GM18873 (cell line): Measurements from ENCODE around the gene FAM120B.
"Not testable (repeated sequence)": the region's sequence is repeated elsewhere in the genome, so short reads cannot be mapped to it uniquely, and the experiment has no call there.

Experiments
- ATAC-seq: cut with Tn5 transposase; IDR thresholded peaks from one replicate; pipeline ENCODE4 v1.9.1; 2021; ENCODE audit warnings: mild to moderate bottlenecking, moderate library complexity, moderate number of reproducible peaks; ENCODE audit not compliant: unreplicated experiment, low FRiP score

FAM120B gene

DNA sequence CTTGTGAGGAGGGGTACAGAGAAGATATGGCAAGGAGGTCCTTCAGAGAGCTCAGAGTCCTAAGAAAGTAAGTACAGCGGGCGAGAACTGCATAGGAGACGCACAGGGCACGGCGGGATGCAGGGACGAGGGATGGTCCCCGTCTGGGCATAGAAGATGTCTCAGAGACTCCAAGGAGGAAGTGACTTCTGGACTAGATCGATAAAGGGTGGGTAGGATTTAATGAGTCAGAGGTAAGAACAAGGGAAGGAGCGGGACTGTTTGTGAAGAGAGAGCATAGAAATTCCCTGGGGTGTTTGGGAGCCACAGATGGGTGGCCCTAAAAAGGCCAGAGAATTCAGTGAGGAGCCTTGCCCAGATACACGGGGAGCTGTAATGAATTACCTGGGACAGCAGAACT lies 69.1 kb downstream of the FAM120B start:
- no peak for ATAC-seq

DNA sequence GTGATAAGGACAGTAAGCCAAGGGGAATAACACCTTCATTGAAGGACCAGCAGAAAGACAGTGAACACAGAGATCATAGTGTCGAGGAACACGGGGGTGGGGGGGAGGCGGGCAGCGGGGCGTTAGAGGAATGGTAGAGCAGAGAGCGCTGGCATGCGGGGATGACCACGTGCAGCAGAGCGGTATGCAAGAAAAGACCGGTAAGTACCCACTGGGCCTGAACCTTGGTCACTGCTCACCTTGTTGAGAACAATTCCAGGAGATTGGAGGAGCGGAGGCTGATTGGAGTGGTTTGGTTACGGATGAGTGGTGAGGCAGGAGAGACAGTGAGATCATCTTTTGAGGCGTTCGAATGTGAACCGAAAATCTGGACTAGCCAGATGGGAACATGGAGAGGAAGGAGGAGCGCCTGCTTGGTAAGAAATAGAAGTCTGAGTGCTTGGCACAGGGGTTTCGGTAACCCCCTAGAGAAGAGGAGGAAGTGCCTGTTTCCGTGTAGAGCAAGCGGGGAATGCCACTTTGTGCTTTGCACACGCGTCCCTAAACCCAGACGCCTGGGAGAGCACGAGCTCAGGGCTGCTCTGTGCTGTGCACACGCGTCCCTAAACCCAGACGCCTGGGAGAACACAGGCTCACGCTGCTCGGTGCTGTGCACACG lies 70.0 kb downstream of the FAM120B start:
- ATAC-seq = no peak

DNA sequence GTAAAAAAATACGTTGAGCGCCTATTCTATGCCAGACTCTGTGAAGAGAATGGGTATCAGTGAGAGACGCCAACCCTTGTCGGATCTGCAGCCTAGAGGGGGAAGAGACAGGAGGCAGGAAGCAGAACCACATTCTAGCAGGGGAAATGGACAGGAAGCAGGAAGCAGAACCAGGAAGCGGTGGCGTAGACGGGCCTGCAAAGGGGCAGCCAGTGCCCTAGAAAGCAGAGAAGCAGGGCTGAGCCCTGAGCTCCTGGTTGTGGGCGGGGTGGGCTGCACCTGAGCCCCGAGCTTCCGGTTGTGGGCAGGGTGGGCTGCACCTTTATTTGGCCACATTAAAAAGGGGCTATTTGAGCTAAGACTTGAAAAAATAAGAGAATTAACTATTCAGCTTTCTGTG lies 71.9 kb downstream of the FAM120B start:
- ATAC-seq = no peak

DNA sequence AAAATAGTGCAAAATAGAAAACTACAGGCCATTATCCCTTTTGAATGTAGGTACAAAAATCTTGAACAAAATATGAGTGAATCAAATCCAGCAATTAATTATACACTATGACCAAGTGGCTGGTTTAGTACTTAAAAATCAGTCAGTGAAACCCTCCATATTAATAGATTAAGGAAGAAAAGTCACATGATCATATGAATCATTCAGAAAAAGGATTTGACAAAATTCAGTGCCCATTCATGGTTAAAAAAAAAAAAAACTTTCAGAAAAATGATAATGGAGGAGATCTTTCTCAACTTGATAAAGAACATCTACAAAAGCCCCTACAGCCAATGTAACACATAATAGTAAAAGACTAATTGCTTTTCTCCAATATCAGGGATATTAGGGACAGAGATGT lies 75.0 kb downstream of the FAM120B start:
- ATAC-seq = no peak

DNA sequence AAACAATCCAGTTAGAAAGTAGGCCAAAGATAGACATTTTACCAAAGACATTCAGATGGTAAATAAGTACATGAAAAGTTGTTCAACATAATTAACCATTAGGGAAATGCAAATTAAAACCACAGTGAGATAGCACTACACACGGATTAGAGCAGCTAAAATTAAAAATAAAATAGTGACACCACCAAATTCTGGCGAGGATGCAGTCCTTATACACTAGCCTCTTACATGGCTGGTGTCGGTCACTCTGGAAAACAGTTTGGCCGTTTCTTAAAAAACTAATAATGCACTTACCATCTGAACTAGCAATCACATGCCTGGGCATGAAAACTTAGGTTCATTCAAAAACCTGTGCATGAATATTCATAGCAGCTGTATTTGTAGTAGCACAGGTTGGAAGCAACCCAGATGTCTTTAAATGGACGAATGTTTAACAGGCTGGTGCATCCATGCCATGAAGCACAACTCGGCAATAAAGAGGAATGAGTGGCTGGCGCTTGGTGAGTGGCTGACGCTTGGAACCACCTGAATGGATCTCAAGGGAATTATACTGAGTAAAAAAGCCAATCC lies 77.0 kb downstream of the FAM120B start:
- no peak for ATAC-seq

DNA sequence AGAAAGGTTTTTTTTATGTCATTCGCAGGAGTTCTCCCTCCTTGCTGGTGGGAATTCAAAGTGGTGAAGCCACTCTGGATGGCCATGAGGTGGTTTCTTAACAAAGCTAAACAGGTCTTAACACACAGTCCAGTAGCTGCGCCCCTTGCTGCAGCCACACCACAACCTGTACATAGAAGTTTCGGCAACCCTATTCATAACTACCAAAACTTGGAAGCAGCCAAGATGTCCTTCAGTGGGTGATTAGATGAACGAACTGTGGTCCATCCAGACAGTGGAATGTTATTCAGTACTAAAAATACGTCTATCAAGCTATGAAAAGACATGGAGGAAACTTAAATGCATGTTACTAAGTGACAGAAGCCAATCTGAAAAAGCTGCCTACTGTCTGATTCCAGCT lies 78.9 kb downstream of the FAM120B start:
- no peak for ATAC-seq

DNA sequence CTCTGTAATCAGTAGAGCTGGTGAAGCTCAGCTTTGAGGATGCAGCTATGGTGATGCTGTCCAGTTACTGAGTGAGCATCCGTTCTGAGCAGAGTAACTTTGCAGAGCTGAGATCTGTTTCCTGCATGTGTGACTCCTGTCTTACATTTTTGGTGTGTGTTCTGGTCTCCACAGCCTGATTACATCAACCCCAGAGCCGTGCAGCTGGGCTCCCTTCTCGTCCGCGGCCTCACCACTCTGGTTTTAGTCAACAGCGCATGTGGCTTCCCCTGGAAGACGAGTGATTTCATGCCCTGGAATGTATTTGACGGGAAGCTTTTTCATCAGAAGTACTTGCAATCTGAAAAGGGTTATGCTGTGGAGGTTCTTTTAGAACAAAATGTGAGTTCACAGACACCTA lies 81.6 kb downstream of the FAM120B start:
- no peak for ATAC-seq

DNA sequence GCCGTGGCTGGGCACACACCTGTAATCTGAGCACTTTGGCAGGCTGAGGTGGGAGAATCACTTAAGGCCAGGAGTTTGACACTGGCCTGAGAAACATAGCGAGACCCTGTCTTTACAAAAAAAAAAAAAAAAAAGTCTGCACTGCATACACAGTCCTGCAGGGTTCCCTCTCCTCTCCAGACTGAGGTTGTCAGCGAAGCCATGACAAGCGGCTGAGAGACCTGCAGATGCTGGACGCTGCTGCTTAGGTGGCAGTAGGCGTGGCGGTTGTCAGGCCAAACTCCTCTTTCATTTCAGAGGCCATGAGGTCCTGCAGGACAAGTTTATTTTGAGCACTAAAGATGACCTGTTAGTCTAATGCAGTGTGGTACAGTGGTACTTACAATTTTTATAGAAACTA lies 86.5 kb downstream of the FAM120B start:
- ATAC-seq = no peak

DNA sequence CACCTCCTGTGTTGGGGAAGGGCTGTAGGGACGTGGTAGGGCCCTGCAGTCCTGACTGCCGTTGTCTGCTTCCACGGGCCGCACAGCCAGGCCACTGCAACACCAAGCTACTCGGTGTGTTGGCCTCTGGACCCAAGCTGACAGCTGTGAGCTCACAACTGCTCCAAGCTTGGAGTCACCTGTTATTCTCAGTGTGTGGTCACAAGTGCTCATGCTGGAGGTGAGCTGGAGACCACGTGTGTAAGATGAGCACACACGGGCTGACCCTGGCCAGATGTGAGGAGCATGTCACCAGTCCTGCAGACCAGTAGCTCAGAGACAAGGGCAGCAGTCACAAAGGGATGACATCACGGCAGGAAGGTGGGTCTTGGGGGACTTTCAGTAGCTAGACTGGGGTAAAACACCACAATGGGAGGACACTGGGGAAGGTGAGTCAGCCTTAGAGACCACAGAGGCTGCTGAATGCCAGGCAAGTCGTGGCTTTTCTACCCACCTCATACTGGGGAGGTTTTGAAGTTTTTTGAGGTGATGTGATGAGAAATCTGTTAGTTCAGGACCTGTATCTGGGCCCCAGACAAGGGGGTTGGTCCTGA lies 87.3 kb downstream of the FAM120B start:
- no peak for ATAC-seq

DNA sequence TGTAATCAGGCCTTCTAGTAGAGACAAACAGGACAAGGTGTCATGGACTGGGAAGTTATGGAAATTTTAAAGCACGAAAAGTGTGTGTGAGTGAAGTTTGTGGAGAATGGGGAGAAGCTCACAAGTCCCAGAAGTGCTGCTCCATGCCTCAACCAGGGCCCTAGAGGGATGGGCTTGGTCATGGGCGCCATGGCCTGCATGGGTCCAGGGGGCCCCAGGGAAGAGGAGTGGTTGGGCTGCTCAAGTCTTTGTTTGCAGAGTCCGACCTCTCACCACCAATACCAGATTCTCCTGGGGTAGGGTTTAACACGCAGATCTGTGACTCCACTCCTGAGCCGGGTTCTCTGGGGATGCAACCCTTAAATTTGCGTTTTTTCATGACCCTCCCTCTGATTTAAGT lies 88.4 kb downstream of the FAM120B start:
- no peak for ATAC-seq

DNA sequence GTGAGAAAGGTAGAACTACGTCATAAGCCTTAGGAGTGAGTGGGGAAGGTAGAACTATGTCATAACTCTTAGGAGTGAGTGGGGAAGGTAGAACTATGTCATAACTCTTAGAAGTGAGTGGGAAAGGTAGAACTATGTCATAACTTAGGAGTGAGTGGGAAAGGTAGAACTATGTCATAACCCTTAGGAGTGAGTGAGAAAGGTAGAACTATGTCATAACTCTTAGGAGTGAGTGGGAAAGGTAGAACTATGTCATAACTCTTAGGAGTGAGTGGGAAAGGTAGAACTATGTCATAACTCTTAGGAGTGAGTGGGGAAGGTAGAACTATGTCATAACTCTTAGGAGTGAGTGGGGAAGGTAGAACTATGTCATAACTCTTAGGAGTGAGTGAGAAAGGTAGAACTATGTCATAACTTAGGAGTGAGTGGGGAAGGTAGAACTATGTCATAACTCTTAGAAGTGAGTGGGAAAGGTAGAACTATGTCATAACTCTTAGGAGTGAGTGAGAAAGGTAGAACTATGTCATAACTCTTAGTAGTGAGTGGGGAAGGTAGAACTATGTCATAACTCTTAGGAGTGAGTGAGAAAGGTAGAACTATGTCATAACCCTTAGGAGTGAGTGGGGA lies 92.3 kb downstream of the FAM120B start:
- ATAC-seq = not testable (repeated sequence)

DNA sequence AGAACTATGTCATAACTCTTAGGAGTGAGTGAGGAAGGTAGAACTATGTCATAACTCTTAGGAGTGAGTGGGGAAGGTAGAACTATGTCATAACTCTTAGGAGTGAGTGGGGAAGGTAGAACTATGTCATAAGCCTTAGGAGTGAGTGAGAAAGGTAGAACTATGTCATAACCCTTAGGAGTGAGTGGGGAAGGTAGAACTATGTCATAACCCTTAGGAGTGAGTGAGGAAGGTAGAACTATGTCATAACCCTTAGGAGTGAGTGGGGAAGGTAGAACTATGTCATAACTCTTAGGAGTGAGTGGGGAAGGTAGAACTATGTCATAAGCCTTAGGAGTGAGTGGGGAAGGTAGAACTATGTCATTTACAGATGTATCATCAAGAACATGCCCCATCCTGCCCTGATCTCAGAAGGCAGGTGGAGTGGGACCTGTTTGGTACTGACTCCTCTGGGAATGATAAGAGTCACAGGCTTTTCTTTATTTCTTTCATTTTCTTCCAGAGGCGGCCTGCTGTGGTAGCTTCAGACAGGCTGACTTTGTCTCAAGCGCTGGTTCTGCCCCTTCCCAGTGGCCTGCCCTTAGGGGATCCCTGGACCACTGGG lies 93.5 kb downstream of the FAM120B start:
- not testable (repeated sequence) for ATAC-seq

DNA sequence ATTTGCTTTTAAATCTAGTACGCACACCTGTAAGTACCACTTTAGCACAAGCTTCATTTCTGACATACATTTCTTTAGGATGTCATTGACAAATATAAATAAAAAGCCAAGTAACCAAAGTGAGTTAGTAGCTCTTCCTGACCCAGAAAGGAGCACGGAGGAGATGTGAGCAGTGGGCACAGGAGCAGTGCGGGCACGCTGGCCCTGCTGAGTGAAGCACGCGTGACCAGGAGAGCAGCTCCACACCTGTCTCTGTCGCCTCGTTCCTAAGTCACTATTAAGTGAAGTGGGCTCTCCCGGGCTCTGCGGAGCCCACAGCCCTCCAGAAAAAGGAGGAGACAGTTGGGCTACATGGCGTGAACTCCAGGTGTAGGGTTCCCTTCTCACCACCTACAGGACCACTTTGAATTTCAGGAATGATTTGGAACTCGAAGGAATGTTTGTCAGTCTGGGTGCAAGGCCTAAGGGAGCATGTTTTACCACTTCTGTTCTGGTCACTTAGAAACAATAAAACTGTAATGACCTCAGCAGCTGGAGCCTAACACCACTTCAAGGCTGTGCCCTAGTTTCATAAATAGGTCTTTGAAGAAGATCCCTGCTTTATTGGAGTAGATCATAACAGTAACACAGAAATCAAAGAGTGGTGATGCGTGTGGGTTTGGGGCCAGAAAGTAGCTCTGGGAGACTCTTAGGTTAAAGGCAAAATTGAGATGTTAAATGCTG lies 95.9 kb downstream of the FAM120B start:
- no peak for ATAC-seq

DNA sequence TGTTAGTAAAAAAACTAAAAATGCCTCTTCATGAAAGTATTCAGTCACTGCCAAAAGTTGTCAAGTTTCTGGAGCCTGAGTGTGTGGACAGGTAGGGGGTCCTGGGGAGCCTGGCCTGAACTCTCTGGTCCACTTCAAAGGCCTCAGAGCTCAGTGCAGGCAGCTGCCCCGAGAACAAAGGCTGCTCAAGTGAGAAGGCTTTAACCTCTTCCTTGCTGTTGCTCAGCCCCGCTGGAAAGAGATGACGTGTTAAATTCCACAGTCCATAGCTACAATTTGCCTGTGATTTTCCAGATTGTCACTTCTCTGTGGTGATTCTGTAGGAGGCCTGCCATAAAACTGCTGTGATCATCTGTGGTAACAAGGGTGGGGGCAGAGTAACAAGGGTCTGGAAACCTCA lies 96.9 kb downstream of the FAM120B start:
- no peak for ATAC-seq

DNA sequence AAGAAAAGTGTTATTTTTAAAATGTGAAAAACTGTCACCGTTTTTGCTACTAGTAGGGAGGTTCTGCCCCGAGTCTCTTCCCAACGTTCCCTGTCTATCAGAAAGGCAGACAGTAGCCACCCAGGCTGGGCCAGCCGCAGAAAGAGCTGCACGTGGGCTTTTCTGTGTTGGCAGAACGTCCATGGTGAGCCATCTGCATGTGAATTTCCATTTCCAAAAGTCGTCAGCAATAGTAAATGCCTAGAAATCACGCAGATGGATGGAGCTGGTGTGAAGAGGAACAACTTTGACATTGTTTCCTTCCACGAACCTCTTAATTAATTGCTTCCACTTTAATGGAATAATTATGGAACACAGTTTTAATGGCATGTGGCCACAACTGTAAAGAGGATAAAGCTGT lies 97.5 kb downstream of the FAM120B start:
- ATAC-seq = no peak

DNA sequence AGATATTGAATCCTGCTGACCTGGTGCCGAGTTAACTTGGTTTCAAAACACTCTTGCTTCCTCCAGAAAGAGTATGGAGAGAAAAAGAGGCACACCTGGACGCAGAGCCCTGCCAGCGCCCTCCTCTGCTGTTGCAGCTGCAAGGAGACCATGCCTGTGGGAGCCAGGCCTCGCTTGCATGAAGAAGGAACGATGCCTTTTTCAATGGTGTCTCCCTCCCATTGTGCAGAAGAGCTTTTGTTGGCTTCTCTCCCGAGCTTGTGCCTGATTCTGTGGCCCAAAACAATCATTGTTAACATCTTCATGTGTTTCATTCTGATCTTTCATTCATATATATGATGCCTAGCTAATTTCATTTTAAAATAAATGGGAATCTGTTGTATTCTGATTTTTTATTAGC lies 98.1 kb downstream of the FAM120B start:
- no peak for ATAC-seq

DNA sequence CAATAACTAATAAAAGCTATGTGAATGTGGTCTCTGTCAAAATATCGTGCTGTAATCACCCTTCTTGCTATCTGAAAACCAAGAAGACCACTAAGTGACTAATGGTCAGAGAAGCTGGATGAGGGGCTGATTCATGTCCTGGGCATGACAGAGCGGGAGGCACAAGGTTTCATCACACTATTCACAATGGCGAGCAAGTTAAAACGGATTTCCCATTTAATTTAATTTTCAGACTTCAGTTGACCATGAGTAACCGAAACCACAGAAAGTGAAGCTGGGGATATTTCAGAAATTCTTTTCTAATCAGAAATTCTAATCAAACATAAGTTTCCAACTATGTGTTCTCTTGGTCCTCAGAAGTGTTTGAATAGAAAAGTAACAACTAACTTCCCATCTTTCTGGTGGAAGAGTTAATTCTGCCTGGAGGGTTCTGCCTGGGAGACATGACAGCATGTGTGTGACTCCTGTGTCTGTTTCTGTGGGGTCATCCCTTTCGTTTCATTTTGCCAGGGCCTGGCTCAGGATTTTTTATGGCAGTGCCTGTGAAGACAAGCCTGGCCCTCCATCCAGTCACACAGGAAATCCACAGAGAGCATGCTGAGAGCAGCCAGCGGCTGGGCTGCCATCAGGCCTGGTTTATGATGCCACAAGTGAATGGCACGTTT lies 98.9 kb downstream of the FAM120B start:
- ATAC-seq = no peak

DNA sequence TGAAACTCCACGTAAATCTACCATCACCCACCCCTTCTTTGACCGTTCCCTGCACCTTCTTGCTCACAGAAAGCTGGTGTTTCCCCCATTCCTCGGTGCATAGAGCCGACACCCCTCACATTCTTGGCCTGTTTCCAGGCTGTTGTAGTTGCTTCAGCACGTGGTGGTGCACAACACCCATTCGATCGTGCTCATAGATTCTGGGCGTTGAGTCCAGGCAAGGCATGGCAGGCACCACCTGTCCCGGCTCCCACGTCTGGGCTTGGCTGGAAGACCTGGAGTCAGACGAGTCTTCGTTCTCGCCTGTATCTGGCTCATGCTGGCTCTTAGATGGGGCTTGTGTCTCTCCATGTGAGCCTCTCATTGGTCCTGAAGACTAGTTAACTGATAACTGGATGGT lies 100.6 kb downstream of the FAM120B start:
- ATAC-seq = no peak

DNA sequence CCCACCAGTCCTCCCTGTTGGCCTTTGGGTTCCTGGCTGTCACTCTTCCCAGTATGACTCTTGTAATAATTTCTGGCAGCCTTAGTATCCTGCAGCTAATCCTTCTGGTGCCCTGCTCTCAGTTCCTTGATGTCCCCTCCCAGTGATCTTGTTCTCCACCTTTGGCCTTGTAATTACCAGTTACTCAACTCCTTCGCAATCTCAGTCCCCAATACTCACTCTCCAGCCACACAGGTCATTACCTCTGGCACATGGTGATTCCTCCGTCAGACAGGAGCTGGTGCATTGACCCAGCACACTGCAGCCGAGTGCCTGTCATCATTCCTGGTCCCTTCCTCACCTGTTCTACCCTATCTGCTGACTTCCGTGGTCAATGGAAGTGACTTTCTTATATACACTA lies 101.4 kb downstream of the FAM120B start:
- ATAC-seq = no peak

DNA sequence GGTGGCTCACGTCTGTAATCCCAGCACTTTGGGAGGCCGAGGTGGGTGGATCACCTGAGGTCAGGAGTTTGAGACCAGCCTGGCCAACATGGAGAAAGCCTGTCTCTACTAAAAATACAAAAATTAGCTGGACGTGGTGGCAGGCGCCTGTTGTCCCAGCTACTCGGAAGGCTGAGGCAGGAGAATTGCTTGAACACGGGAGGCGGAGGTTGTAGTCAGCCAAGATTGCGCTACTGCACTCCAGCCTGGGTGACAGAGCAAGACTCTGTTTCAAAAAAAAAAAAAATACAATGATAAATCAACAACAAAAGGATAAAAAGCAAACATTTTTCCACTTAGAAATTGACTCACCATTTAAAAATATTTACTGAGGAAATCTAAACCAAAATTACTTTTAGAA lies 103.2 kb downstream of the FAM120B start:
- not testable (repeated sequence) for ATAC-seq
